Hypothalamus (tissue), 51 donors: ENCODE measurements around the gene KLHL35.
"Not testable (repeated sequence)": the region's sequence is repeated elsewhere in the genome, so short reads cannot be mapped to it uniquely, and the experiment has no call there.

Experiments
- DNase-seq, 51 donors: peaks; one replicate each; lab custom pipeline; 2025; lab: John Stamatoyannopoulos, UW

Gene KLHL35

GRCh38 chr11:75427181-75427580 is 5.8 kb downstream of the KLHL35 start:
- no peak for DNase-seq

- DNase-seq: no peak
Observed at GRCh38 chr11:75426720-75427086, 6.3 kb downstream of the KLHL35 start.

GRCh38 chr11:75425422-75425821 is 7.6 kb downstream of the KLHL35 start:
- DNase-seq: no peak

DNA sequence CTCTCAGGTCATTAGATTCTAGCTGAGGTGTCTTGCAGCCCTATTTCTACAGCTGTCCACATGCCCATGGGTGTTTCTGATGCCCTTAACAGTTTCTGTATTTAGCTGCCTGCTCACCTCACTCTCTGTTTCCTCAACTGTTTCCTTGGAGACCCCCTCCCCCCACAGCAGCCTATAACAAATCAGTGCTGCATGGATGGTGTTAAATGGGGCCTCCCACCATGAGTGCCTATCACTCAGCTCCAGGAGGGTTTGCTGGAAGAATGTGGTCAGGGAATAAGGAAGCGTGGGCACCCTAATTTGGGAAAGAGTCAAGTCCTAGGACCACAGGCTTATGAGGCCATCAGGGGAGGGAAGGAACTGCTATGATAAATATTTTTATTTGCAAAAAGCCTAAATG is 8.6 kb downstream of the KLHL35 start:
- no peak for DNase-seq

- no peak for DNase-seq
Observed at GRCh38 chr11:75423721-75424120, 9.3 kb downstream of the KLHL35 start.

- no peak for DNase-seq
Observed at GRCh38 chr11:75422248-75423231, 10.5 kb downstream of the KLHL35 start.

DNA sequence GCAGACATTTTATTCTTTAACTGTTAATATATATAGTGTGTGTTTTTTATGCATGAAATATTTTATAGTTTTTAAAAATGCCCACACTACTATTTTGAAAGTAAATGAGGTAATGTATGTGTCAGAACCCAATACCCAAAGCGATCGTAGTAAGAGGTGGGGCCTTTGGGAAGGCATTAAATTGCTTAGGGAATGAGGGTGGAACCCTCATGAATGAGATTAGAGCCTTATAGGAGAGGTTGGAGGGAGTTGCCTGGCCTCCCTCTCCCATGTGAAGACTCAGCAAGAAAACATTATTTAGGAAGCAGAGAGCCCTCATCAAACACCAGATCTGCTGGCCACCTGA is 11.1 kb downstream of the KLHL35 start:
- DNase-seq: no peak

DNA sequence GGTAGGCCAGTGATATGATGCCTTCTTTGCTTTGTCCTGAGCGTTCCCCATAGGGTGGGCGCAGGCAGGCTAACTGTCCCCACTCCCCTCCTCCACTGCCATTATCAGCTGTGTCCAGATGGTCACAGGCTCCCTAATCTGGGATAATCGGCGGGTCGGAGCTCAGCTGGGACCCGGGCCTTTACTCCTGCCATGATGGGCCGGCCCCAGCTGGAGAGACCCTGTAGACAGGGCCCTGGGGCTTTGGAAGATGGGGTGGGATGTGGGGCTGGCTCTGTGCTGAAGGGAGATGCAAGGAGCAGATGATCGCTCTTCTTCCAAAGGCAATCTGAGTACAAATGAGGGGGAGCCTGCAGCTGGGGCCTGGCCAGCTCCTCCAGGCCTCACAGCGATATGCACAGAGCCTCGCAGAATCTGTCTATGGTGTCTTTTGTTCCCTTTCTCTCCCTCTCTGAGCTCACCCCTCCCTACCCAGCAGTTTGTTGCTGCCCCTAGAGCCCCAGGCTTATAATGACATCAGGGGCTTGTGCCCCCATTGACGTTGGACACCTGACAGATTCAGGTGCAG is 11.9 kb downstream of the KLHL35 start:
- DNase-seq: peak in 23 of 51 donors; percentile 13 to 71 (median 31)

- no peak for DNase-seq
Observed at GRCh38 chr11:75420224-75421034, 12.6 kb downstream of the KLHL35 start.

GRCh38 chr11:75413864-75414263 is 19.1 kb downstream of the KLHL35 start:
- no peak for DNase-seq

- not testable (repeated sequence) for DNase-seq
Observed at GRCh38 chr11:75413146-75413545, 19.9 kb downstream of the KLHL35 start.

GRCh38 chr11:75409971-75410370 is 23.0 kb downstream of the KLHL35 start:
- DNase-seq: not testable (repeated sequence)

DNA sequence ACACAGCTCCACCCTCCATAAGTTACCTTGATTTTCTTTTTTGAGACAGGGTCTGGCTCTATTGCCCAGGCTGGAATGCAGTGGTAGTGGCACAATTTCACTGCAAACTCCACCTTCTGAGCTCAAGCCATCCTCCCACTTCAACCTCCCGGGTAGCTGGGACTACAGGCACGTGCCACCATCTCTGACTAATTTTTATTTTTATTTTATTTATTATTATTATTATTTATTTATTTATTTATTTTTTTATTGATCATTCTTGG is 24.1 kb downstream of the KLHL35 start:
- no peak for DNase-seq

- no peak for DNase-seq
Observed at GRCh38 chr11:75406338-75406777, 26.6 kb downstream of the KLHL35 start.

- no peak for DNase-seq
Observed at GRCh38 chr11:75403983-75404658, 28.9 kb downstream of the KLHL35 start.

DNA sequence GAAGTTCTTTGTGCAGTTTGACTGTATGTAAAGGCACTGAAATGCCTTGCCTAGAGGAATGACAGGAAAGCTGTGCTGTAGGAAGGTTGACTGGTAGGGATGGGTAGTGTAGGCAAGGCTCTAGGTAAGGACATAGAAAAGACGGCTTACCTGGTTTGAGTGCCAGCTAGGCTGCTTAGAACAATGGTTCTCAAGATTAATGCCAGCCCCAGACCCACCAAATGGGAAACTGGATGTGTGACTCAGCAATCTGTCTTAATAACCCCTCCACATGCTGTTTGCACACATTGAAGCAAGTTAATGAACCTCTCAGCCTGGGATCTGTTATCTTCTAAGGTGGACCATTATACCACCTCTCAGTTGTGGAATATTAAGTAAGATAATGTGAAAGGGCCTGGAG is 30.0 kb downstream of the KLHL35 start:
- DNase-seq: no peak

- DNase-seq: no peak
Observed at GRCh38 chr11:75402002-75402773, 30.8 kb downstream of the KLHL35 start.

GRCh38 chr11:75400146-75400865 is 32.7 kb downstream of the KLHL35 start:
- DNase-seq: no peak

- peak; percentile 20 to 95 (median 83) for DNase-seq
Observed at GRCh38 chr11:75399344-75400145, 33.5 kb downstream of the KLHL35 start, which contains the start of gene RPS3. RPS3 (plus strand) TSS chr11:75399518; CDS start chr11:75399548, 30 bp downstream.
